Endothelial cell of umbilical vein (primary cell): ENCODE results near the gene EXOC6. TPM values are rescaled to one million over a fixed set of nuclear protein-coding genes. Genes with fewer than 3 reads are reported as not detected.
A peak's percentile ranks its signal among the peaks of the same experiment; 100 is the strongest.

ENCODE experiments used
- BruUV-seq: library from RNA; stranded (reverse); fragments of 400-500 nt; replicated peaks from 2 replicates; lab custom pipeline; 2021; lab: Mats Ljungman, UMichigan
- CTCF ChIA-PET: fragments of 300-600, 350-600 bp; sonication (Branson Sonifier 250); formaldehyde crosslinking; loops from one replicate; lab custom pipeline; 2021; ENCODE audit warnings: antibody characterized with exemption, inconsistent platforms; lab: Charles Lee
- POLR2A ChIA-PET: fragments of 300-600, 350-600 bp; sonication (Branson Sonifier 250); formaldehyde crosslinking; loops from one replicate; lab custom pipeline; 2021; ENCODE audit warnings: antibody characterized with exemption, inconsistent platforms; lab: Charles Lee
- DNase-seq: peaks from one replicate; pipeline ENCODE4 v3.0.0-alpha.2; 2011; ENCODE audit warnings: low read depth, low spot score
- FAIRE-seq: peaks from 2 replicates; lab custom pipeline; 2011; peaks lifted over from hg19 to GRCh38; lab: Jason Lieb, UNC
- H2AFZ ChIP-seq: 2 replicates; pipeline ENCODE4 v1.6.0; 2012; ENCODE audit warnings: low read depth, low read length, control low read depth, inconsistent platforms
- H3K27ac ChIP-seq: 2 replicates; pipeline ENCODE4 v1.5.1; 2011; ENCODE audit warnings: low read depth, mild to moderate bottlenecking, control low read depth, low read length, moderate library complexity; ENCODE audit not compliant: insufficient read depth
- H3K27me3 ChIP-seq, 2 experiments: 2 replicates each; pipeline versions ENCODE4 v1.6.0 to v1.6.1; 2011; ENCODE audit warnings: low read length in 2 of 2, mixed read lengths in 1 of 2; ENCODE audit not compliant: control insufficient read depth in 2 of 2, insufficient read depth in 2 of 2
- H3K36me3 ChIP-seq, 2 experiments: 2 replicates in 1 of 2; 3 replicates in 1 of 2; pipeline ENCODE4 v1.5.1; 2011; ENCODE audit warnings: low read length in 2 of 2, mild to moderate bottlenecking in 1 of 2, moderate library complexity in 1 of 2; ENCODE audit not compliant: control insufficient read depth in 2 of 2, insufficient read depth in 2 of 2; ENCODE audit errors: extremely low read depth in 1 of 2
- H3K4me1 ChIP-seq: 3 replicates; pipeline ENCODE4 v1.5.1; 2011; ENCODE audit warnings: mild to moderate bottlenecking, low read length; ENCODE audit not compliant: control insufficient read depth, insufficient read depth; ENCODE audit errors: extremely low read depth
- H3K4me2 ChIP-seq: 2 replicates; pipeline ENCODE4 v1.6.1; 2011; ENCODE audit warnings: low read length, control low read depth, mixed read lengths; ENCODE audit not compliant: insufficient read depth
- H3K4me3 ChIP-seq, 3 experiments: fragments of 200-600 bp in 1 of 3; sonication (generic), shearing (Covaris generic) in 1 of 3; replicated peaks in 1 of 3; 2 replicates each; pipeline ENCODE4 v1.5.1; 2011 to 2016; ENCODE audit warnings: control low read depth in 3 of 3, low read length in 3 of 3, mild to moderate bottlenecking in 2 of 3, inconsistent platforms in 1 of 3, low read depth in 1 of 3, moderate library complexity in 1 of 3; ENCODE audit not compliant: insufficient read depth in 1 of 3
- H3K79me2 ChIP-seq: 2 replicates; pipeline ENCODE4 v1.6.0; 2012; ENCODE audit warnings: low read length, inconsistent platforms; ENCODE audit not compliant: control insufficient read depth, insufficient read depth
- H3K9ac ChIP-seq: replicated peaks from 2 replicates; pipeline ENCODE3; 2011; ENCODE audit warnings: low read length, control low read depth; ENCODE audit not compliant: insufficient read depth; ENCODE audit errors: extremely low read depth
- H3K9me1 ChIP-seq: replicated peaks from 3 replicates; pipeline ENCODE4 v1.6.0; 2011; ENCODE audit warnings: mild to moderate bottlenecking, low read length; ENCODE audit not compliant: control insufficient read depth, insufficient read depth; ENCODE audit errors: extremely low read depth
- H3K9me3 ChIP-seq: replicated peaks from 2 replicates; pipeline ENCODE4 v1.5.1; 2012; ENCODE audit warnings: low read length, inconsistent platforms; ENCODE audit not compliant: control insufficient read depth, insufficient read depth
- H4K20me1 ChIP-seq: replicated peaks from 2 replicates; pipeline ENCODE3; 2011; ENCODE audit warnings: mild to moderate bottlenecking, low read length; ENCODE audit not compliant: control insufficient read depth, insufficient read depth; ENCODE audit errors: extremely low read depth
- CTCF ChIP-seq, 2 donors: IDR thresholded peaks; 1 replicate in 1 of 2; 2 replicates in 1 of 2; pipeline ENCODE4 v1.5.1; 2011; ENCODE audit warnings: low read length in 2 of 2, mild to moderate bottlenecking in 2 of 2, moderate library complexity in 2 of 2, control low read depth in 1 of 2, inconsistent platforms in 1 of 2, low read depth in 1 of 2; ENCODE audit not compliant: insufficient read depth in 1 of 2; ENCODE audit errors: extremely low read depth in 1 of 2
- EZH2 ChIP-seq: IDR thresholded peaks from 2 replicates; pipeline ENCODE4 v1.6.1; 2012; ENCODE audit warnings: borderline replicate concordance, low read depth, mild to moderate bottlenecking, moderate library complexity, low read length, inconsistent platforms; ENCODE audit not compliant: severe bottlenecking
- FOS ChIP-seq: IDR thresholded peaks from 2 replicates; pipeline ENCODE4 v1.6.1; 2011; ENCODE audit warnings: mild to moderate bottlenecking, low read length, moderate library complexity, borderline replicate concordance; ENCODE audit not compliant: insufficient read depth
- GATA2 ChIP-seq: IDR thresholded peaks from 2 replicates; pipeline ENCODE4 v1.7.0; 2011; ENCODE audit warnings: low read depth, mild to moderate bottlenecking, moderate library complexity, mixed read lengths, low read length; ENCODE audit not compliant: insufficient read length, insufficient read depth
- JUN ChIP-seq: IDR thresholded peaks from 2 replicates; pipeline ENCODE4 v1.6.1; 2011; ENCODE audit warnings: borderline replicate concordance, low read depth; ENCODE audit not compliant: insufficient read length, insufficient read depth
- MAX ChIP-seq: IDR thresholded peaks from 2 replicates; pipeline ENCODE4 v1.6.1; 2011; ENCODE audit not compliant: insufficient read depth, insufficient read length
- MYC ChIP-seq: IDR thresholded peaks from one replicate; pipeline ENCODE4 v1.6.1; 2011; ENCODE audit warnings: mild to moderate bottlenecking, low read depth, low read length
- POLR2A ChIP-seq: IDR thresholded peaks from 2 replicates; pipeline ENCODE4 v1.6.1; 2012; ENCODE audit warnings: low read depth, mild to moderate bottlenecking, control low read depth, low read length
- POLR2AphosphoS5 ChIP-seq: IDR thresholded peaks from 2 replicates; pipeline ENCODE4 v1.6.1; 2012; ENCODE audit warnings: low read depth, mild to moderate bottlenecking, control low read depth, low read length, moderate library complexity; ENCODE audit not compliant: insufficient read depth
- dilution Hi-C: fragments of 300-500 bp; cut with MboI; formaldehyde crosslinking; loops from one replicate; pipeline ENCODE4 v1.15.0; 2019; ENCODE audit warnings: low sequenced_read_pairs; ENCODE audit not compliant: extremely low pct_ligation_motif_present
- intact Hi-C: fragments of 100-400 bp; cut with micrococcal nuclease; formaldehyde crosslinking; loops from one replicate; pipeline ENCODE4 v1.10.0; 2022
- polyA plus RNA-seq, 4 experiments: library from polyadenylated mRNA; depleted of rRNA in 3 of 4; stranded (reverse) in 3 of 4; unstranded in 1 of 4; fragments of >200 nt; gene quantifications; 2 replicates each; pipeline versions ENCODE4 v1.2.1 to v1.2.3, GENCODE V29; 2011 to 2012; ENCODE audit warnings: missing spikeins in 1 of 4
- total RNA-seq: library from RNA; stranded (reverse); gene quantifications from 2 replicates; pipeline ENCODE4 v1.2.3, GENCODE V29; 2021

Gene EXOC6
- total and polyA plus RNA-seq, 2 donors (not counting 3 experiments of a cell fraction or from before 2014, with no cell fraction given): 72.6 to 108 TPM

GRCh38 chr10:93061594-93062513 lies 213.5 kb downstream of the EXOC6 start:
- ChIA-PET CTCF (no interaction called here), POLR2A (no interaction called here)
- TF ChIP-seq POLR2AphosphoS5: peak; percentile 6
- TF ChIP-seq MYC: no peak
- TF ChIP-seq MAX: no peak
- FAIRE-seq (no peak), DNase-seq (no peak)
- no TSS peak for BruUV-seq
- dilution Hi-C loops: no loop called here
- intact Hi-C loops: loop anchor here (10.0 kb wide), 1 partner anchor 217 kb away; the partner anchor contains the start of gene EXOC6
- Histone ChIP-seq H3K27ac (no peak overlapping the region), H3K4me3 (no peak overlapping the region), H2AFZ (no peak overlapping the region), H3K9me1 (no peaks in the 10 kb centered on the region), H3K36me3 (peaks cover 9 to 43% of the 10 kb centered on the region in 2 experiments), H3K9me3 (no peaks in the 10 kb centered on the region), H3K4me1 (peaks cover 4% of the 10 kb centered on the region), H3K79me2 (no peaks in the 10 kb centered on the region), H3K27me3 (no peaks in the 10 kb centered on the region), H3K4me2 (peak overlapping the region; percentile 3), H4K20me1 (no peaks in the 10 kb centered on the region), H3K9ac (no peak overlapping the region)

- BruUV-seq: no TSS peak
- Histone ChIP-seq H3K9me3 (no peaks in the 10 kb centered on the region), H3K27me3 (no peaks in the 10 kb centered on the region), H3K9ac (no peak overlapping the region), H3K4me1 (peaks cover 4% of the 10 kb centered on the region), H2AFZ (no peak overlapping the region), H3K36me3 (peaks cover 5 to 45% of the 10 kb centered on the region in 2 experiments), H3K4me2 (peak overlapping the region; percentile 3), H3K79me2 (no peaks in the 10 kb centered on the region), H4K20me1 (no peaks in the 10 kb centered on the region), H3K9me1 (no peaks in the 10 kb centered on the region), H3K4me3 (no peak overlapping the region), H3K27ac (no peak overlapping the region)
- intact Hi-C loops: loop anchor here (10.0 kb wide), 1 partner anchor 218 kb away; the partner anchor contains the start of gene EXOC6
- POLR2A ChIA-PET: no interaction called here
- dilution Hi-C loops: no loop called here
- peak; percentile 56 to 67 for TF ChIP-seq CTCF (IDR thresholded peaks at IDR 0.05; ENCODE audit: extremely low read depth in 1 of 2, insufficient read depth in 1 of 2, low read depth in 1 of 2, low read length in 2 of 2)
- peak; percentile 17 for TF ChIP-seq POLR2AphosphoS5
- TF ChIP-seq GATA2: no peak
- no peak for TF ChIP-seq MYC
- no peak for TF ChIP-seq FOS
- TF ChIP-seq MAX: no peak
- no peak for TF ChIP-seq POLR2A
- TF ChIP-seq EZH2: peak; percentile 40
- TF ChIP-seq JUN: no peak
- FAIRE-seq (peak; percentile 50), DNase-seq (no peak)
- CTCF ChIA-PET: no interaction called here
Observed at GRCh38 chr10:93062514-93063143, 214.3 kb downstream of the EXOC6 start.
